Stimulated activated naive CD4-positive, alpha-beta T cell treated with Interleukin-2 at 50 U/mL for 16 hours (primary cell): ENCODE results near the gene CMTM7.
A peak's percentile ranks its signal among the peaks of the same experiment; 100 is the strongest.

Experiments
- DNase-seq: peaks from one replicate; lab custom pipeline; 2025; lab: John Stamatoyannopoulos, UW

Gene CMTM7

GRCh38 chr3:32414522-32415202 is 23.0 kb downstream of the CMTM7 start:
- no peak for DNase-seq

- DNase-seq, result no peak
These were observed 28.1 kb downstream of the CMTM7 start for GRCh38 chr3:32419742-32420125.

- peak; percentile 32 for DNase-seq
These were observed 28.7 kb downstream of the CMTM7 start for GRCh38 chr3:32420126-32421038.

- DNase-seq, result no peak
These were observed 29.5 kb downstream of the CMTM7 start for GRCh38 chr3:32421185-32421584.

- DNase-seq, result no peak
These were observed 30.6 kb downstream of the CMTM7 start for GRCh38 chr3:32421991-32422859.

- DNase-seq, result no peak
These were observed 31.3 kb downstream of the CMTM7 start for GRCh38 chr3:32422943-32423342.

GRCh38 chr3:32423534-32423933 is 31.9 kb downstream of the CMTM7 start:
- no peak for DNase-seq

GRCh38 chr3:32423956-32424557 is 32.4 kb downstream of the CMTM7 start:
- no peak for DNase-seq

- DNase-seq, result no peak
These were observed 33.1 kb downstream of the CMTM7 start for GRCh38 chr3:32424581-32425250.

- no peak for DNase-seq
These were observed 36.7 kb downstream of the CMTM7 start for GRCh38 chr3:32428092-32429068.

- DNase-seq, result no peak
These were observed 39.2 kb downstream of the CMTM7 start for GRCh38 chr3:32430900-32431299.

- no peak for DNase-seq
These were observed 39.8 kb downstream of the CMTM7 start for GRCh38 chr3:32431481-32431880.

- no peak for DNase-seq
These were observed 40.5 kb downstream of the CMTM7 start for GRCh38 chr3:32432045-32432710.

- no peak for DNase-seq
These were observed 41.3 kb downstream of the CMTM7 start for GRCh38 chr3:32432711-32433530.

GRCh38 chr3:32434206-32434605 is 42.6 kb downstream of the CMTM7 start:
- DNase-seq, result no peak

- DNase-seq, result no peak
These were observed 44.5 kb downstream of the CMTM7 start for GRCh38 chr3:32435911-32436815.

GRCh38 chr3:32436816-32437189 is 45.1 kb downstream of the CMTM7 start:
- DNase-seq, result no peak

GRCh38 chr3:32437896-32438295 is 46.2 kb downstream of the CMTM7 start:
- no peak for DNase-seq
